Colonic mucosa (tissue), 4 donors: ENCODE data around the gene MTG1. TPM values are rescaled to one million over a fixed set of nuclear protein-coding genes. Genes with fewer than 3 reads are reported as not detected.

Experiments used
- DNase-seq: peaks from one replicate; pipeline ENCODE4 v3.0.0-alpha.2; 2020
- H3K27ac ChIP-seq: fragments of 200-600 bp; one replicate; pipeline ENCODE4 v1.8.0; 2021
- H3K27me3 ChIP-seq: fragments of 200-600 bp; one replicate; pipeline ENCODE4 v1.8.0; 2021
- H3K36me3 ChIP-seq: fragments of 200-600 bp; one replicate; pipeline ENCODE4 v1.8.0; 2021
- H3K4me1 ChIP-seq: fragments of 200-600 bp; one replicate; pipeline ENCODE4 v1.8.0; 2021; ENCODE audit warnings: mild to moderate bottlenecking
- H3K4me3 ChIP-seq: fragments of 200-600 bp; one replicate; pipeline ENCODE4 v1.8.0; 2021
- H3K9ac ChIP-seq, 2 donors: one replicate each; pipeline ENCODE4 v1.7.0; 2013; ENCODE audit warnings: control low read depth in 2 of 2, low read depth in 2 of 2, low read length in 2 of 2
- H3K9me3 ChIP-seq: fragments of 200-600 bp; one replicate; pipeline ENCODE4 v1.8.0; 2021
- CTCF ChIP-seq: fragments of 200-600 bp; IDR thresholded peaks from one replicate; pipeline ENCODE4 v1.8.0; 2022; ENCODE audit warnings: antibody characterized with exemption, mild to moderate bottlenecking
- intact Hi-C: fragments of 100-400 bp; cut with DNase I; formaldehyde crosslinking; loops from one replicate; pipeline ENCODE4 v1.14.1; 2022
- total RNA-seq, 2 donors: library from RNA; stranded (reverse); fragmentation: NEBNext Ultra II Directional in 1 of 2; extraction: Animal tissue kit (Norgen Biotek cat#: 25700) in 1 of 2; gene quantifications; one replicate each; pipeline ENCODE4 v1.2.1, GENCODE V29; 2021
- donor health status: healthy.
- donor health status: DM: no; HTN: no; CAD: no.
- donor health status: DM: no; HTN: no; CAD: no.

Gene MTG1
- total RNA-seq, 2 donors from 2014 or later = 31.2 to 59.5 TPM

- Histone ChIP-seq H3K4me3 (no peak overlapping the region), H3K4me1 (no peaks in the 10 kb centered on the region), H3K27ac (no peak overlapping the region), H3K27me3 (no peaks in the 10 kb centered on the region), H3K36me3 (no peaks in the 10 kb centered on the region), H3K9me3 (no peaks in the 10 kb centered on the region), H3K9ac (no peak overlapping the region)
- DNase-seq = no peak
- intact Hi-C loops = no loop called here
- no peak for TF ChIP-seq CTCF
Observed at GRCh38 chr10:133349577-133350011, 44.4 kb upstream of the MTG1 start.

- TF ChIP-seq CTCF = no peak
- Histone ChIP-seq H3K27ac (no peak overlapping the region), H3K9me3 (no peaks in the 10 kb centered on the region), H3K9ac (no peak overlapping the region), H3K4me1 (no peaks in the 10 kb centered on the region), H3K27me3 (no peaks in the 10 kb centered on the region), H3K36me3 (no peaks in the 10 kb centered on the region), H3K4me3 (no peak overlapping the region)
- intact Hi-C loops = no loop called here
- no peak for DNase-seq
Observed at GRCh38 chr10:133350283-133350949, 43.5 kb upstream of the MTG1 start.

DNA sequence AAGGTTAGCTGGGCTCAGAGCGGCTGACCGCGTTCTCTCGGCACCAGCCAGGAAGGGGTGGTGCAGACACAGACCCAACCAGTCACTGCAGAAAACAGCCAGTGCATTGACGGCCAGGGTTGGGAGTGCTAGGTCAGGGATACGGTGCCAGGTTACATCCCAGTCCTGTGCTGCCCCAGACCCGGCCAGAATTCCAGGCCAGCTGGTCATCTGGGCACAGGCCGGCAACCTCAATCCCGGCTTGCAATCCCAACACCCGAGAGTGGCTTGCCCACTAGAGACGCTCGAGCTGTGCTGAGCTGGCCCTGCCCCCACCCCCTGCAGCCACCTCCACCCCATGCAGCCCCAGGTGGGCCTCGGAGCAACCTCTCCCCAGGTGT is 43.0 kb upstream of the MTG1 start:
- no peaks in the 10 kb centered on the region for H3K9me3 ChIP-seq
- no peak for TF ChIP-seq CTCF

GRCh38 chr10:133351408-133352318 is 42.3 kb upstream of the MTG1 start:
- no peaks in the 10 kb centered on the region for H3K36me3 ChIP-seq
- no peak for TF ChIP-seq CTCF
- H3K4me1 ChIP-seq = peaks cover 1% of the 10 kb centered on the region
- no peaks in the 10 kb centered on the region for H3K9me3 ChIP-seq
- intact Hi-C loops = no loop called here
- H3K9ac ChIP-seq = no peak overlapping the region
- DNase-seq = no peak
- H3K27ac ChIP-seq = no peak overlapping the region
- no peak overlapping the region for H3K4me3 ChIP-seq
- no peaks in the 10 kb centered on the region for H3K27me3 ChIP-seq

More for the DNA sequence above, 43.0 kb upstream of the MTG1 start:
- Histone ChIP-seq H3K4me3 (no peak overlapping the region), H3K27me3 (no peaks in the 10 kb centered on the region), H3K36me3 (no peaks in the 10 kb centered on the region), H3K27ac (no peak overlapping the region), H3K4me1 (no peaks in the 10 kb centered on the region), H3K9ac (no peak overlapping the region)
- no peak for DNase-seq
- intact Hi-C loops = no loop called here

GRCh38 chr10:133353202-133353959 is 40.6 kb upstream of the MTG1 start:
- H3K4me1 ChIP-seq = peaks cover 4% of the 10 kb centered on the region
- no peak overlapping the region for H3K27ac ChIP-seq
- no peak overlapping the region for H3K4me3 ChIP-seq
- H3K36me3 ChIP-seq = no peaks in the 10 kb centered on the region
- no peak for TF ChIP-seq CTCF
- no peaks in the 10 kb centered on the region for H3K9me3 ChIP-seq
- no peak overlapping the region for H3K9ac ChIP-seq
- intact Hi-C loops = no loop called here
- H3K27me3 ChIP-seq = no peaks in the 10 kb centered on the region
- no peak for DNase-seq
